ENCODE measurements around the gene SPAG16. TPM values are rescaled to one million over a fixed set of nuclear protein-coding genes. Genes with fewer than 3 reads are reported as not detected.
A peak's percentile ranks its signal among the peaks of the same experiment; 100 is the strongest.

Gene SPAG16
- total and polyA plus RNA-seq, 4 donors = 8.7 to 90.6 (median 21.6) TPM

DNA sequence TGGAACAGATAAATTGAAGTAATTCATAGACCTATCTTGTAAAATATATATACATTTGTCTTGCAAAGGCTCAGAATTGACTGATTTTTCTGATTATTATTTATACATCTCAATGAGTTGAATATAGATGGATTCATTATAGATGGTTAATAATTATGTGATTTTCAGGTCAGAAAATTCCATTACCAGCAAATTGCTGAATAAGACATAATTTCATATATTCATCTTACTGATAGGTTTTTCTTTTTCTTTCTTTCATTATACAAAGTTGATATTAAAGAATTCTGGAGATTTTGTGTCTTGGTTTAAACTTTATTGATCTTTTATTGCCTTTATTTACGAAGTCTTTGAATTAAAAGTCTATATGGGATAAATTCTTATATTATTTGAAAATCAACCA lies 41.6 kb upstream of the SPAG16 start:
- Histone ChIP-seq H3K4me3 (no peak overlapping the region), H3K9me3 (ENCODE audit: control insufficient read depth in 4 of 4, insufficient read depth in 3 of 4, low read length in 3 of 4) (no peaks in the 10 kb centered on the region), H3K9ac (ENCODE audit: insufficient read depth in 1 of 2, low read length in 2 of 2) (no peak overlapping the region), H3K4me1 (ENCODE audit: control insufficient read depth in 5 of 5, insufficient read depth in 5 of 5, low read length in 5 of 5) (no peaks in the 10 kb centered on the region), H3K27ac (ENCODE audit: low read depth in 1 of 2, low read length in 1 of 2) (no peak overlapping the region), H3K36me3 (ENCODE audit: control insufficient read depth in 4 of 4, insufficient read depth in 4 of 4, low read length in 4 of 4) (no peaks in the 10 kb centered on the region), H3K27me3 (ENCODE audit: control insufficient read depth in 3 of 3, insufficient read depth in 3 of 3, low read length in 2 of 3) (no peaks in the 10 kb centered on the region)
- TF ChIP-seq, protein P1, sequence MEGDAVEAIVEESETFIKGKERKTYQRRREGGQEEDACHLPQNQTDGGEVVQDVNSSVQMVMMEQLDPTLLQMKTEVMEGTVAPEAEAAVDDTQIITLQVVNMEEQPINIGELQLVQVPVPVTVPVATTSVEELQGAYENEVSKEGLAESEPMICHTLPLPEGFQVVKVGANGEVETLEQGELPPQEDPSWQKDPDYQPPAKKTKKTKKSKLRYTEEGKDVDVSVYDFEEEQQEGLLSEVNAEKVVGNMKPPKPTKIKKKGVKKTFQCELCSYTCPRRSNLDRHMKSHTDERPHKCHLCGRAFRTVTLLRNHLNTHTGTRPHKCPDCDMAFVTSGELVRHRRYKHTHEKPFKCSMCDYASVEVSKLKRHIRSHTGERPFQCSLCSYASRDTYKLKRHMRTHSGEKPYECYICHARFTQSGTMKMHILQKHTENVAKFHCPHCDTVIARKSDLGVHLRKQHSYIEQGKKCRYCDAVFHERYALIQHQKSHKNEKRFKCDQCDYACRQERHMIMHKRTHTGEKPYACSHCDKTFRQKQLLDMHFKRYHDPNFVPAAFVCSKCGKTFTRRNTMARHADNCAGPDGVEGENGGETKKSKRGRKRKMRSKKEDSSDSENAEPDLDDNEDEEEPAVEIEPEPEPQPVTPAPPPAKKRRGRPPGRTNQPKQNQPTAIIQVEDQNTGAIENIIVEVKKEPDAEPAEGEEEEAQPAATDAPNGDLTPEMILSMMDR (IDR thresholded peaks at IDR 0.05; ENCODE audit: control extremely low read depth, extremely low read depth) = no peak
- 93 to 97% methylated on average over 1 of the region's 1 CpG for WGBS, 2 donors
- ATAC-seq (ENCODE audit: insufficient read depth, low FRiP score) = no peak
- no peak for DNase-seq

DNA sequence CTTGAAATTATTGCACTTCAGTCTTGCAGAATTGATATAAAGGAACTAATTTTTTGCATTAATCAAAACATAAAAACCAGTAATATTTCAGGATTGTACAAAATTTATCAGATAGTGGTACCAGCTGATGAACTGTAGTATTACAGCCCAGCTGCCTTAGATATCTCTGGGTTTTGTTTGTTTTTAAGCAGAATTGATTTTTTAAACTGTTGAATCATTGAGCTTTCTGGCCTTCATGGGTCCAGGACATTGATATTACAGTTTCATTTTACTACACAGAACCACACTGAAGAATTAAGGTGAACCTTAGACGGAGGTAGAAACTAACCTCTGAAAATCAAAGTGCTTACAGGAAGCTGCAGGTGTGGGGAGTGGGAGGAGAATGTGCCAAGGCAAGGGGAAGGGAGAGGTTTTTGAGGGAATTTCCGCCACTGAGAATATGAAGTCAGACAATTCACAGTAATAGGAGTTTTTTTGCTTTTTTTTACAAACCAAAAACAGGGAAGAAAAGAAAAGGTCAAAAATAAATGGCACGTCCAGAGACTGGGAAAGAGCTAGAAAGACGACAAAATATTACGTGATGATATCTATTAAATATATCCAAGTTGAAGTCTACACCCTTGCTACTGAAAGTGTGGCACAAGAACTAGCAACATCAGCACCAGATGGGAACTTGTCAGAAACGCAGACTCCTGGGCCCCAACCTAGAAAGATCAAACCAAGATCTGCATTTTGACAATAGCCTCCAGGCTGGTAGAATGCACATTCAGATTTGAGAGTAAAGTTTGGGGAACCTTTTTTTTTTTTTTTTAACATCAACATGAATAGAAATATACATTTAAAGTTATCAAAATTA lies 40.8 kb upstream of the SPAG16 start:
- no peak for DNase-seq
- ATAC-seq (ENCODE audit: insufficient read depth, low FRiP score) = no peak
- H3K27ac ChIP-seq (ENCODE audit: low read depth in 1 of 2, low read length in 1 of 2) = no peak overlapping the region
- H3K9ac ChIP-seq (ENCODE audit: insufficient read depth in 1 of 2, low read length in 2 of 2) = no peak overlapping the region
- 81 to 86% methylated on average over 6 of the region's 6 CpGs for WGBS, 2 donors
- H3K9me3 ChIP-seq (ENCODE audit: control insufficient read depth in 4 of 4, insufficient read depth in 3 of 4, low read length in 3 of 4) = no peaks in the 10 kb centered on the region
- TF ChIP-seq, protein P1 (IDR thresholded peaks at IDR 0.05; ENCODE audit: control extremely low read depth, extremely low read depth) = no peak
- no peak overlapping the region for H3K4me3 ChIP-seq
- no peaks in the 10 kb centered on the region for H3K27me3 ChIP-seq (ENCODE audit: control insufficient read depth in 3 of 3, insufficient read depth in 3 of 3, low read length in 2 of 3)
- no peaks in the 10 kb centered on the region for H3K36me3 ChIP-seq (ENCODE audit: control insufficient read depth in 4 of 4, insufficient read depth in 4 of 4, low read length in 4 of 4)
- H3K4me1 ChIP-seq (ENCODE audit: control insufficient read depth in 5 of 5, insufficient read depth in 5 of 5, low read length in 5 of 5) = no peaks in the 10 kb centered on the region

DNA sequence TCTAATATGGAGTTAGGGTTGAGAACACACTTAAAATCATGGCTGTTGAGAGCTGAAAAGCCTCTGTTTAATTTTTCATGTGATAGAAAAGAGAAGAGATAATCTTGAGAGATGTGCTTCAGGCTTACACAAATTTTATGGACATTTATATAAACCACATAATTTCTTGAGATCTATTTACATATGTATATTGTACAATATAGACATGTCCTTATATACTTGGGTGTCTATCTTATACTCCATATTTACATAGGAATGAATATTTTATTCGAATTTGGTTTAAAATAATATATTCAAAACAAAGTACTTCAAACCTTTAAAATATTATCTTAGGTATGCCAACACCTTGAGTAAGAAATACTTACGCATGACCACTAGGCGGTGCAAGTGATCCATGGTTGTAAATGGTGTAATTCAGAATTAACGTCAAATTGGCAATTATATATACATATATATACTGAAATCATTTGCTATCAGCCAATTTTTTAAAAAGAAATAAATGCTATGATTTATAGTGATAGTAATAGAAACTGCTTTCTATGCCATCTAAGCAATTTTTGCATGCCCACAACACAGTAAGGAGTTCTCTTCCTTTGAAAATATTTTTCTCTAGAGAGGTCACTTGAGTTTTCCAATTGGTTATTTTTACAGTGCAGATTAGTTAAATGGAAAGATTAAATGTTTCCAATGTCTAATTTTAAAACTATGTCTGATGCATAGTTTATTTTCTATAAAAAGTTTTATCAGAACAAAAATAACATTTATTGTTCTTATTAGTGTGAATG lies 37.6 kb upstream of the SPAG16 start:
- Histone ChIP-seq H3K9me3 (ENCODE audit: control insufficient read depth in 4 of 4, insufficient read depth in 3 of 4, low read length in 3 of 4) (no peaks in the 10 kb centered on the region), H3K27ac (ENCODE audit: low read depth in 1 of 2, low read length in 1 of 2) (no peak overlapping the region), H3K27me3 (ENCODE audit: control insufficient read depth in 3 of 3, insufficient read depth in 3 of 3, low read length in 2 of 3) (no peaks in the 10 kb centered on the region), H3K36me3 (ENCODE audit: control insufficient read depth in 4 of 4, insufficient read depth in 4 of 4, low read length in 4 of 4) (no peaks in the 10 kb centered on the region), H3K4me3 (no peak overlapping the region), H3K9ac (ENCODE audit: insufficient read depth in 1 of 2, low read length in 2 of 2) (no peak overlapping the region), H3K4me1 (ENCODE audit: control insufficient read depth in 5 of 5, insufficient read depth in 5 of 5, low read length in 5 of 5) (no peaks in the 10 kb centered on the region)
- TF ChIP-seq, protein P1 (IDR thresholded peaks at IDR 0.05; ENCODE audit: control extremely low read depth, extremely low read depth) = peak; percentile 67
- WGBS, 2 donors = 1% methylated on average over 4 of the region's 4 CpGs
- ATAC-seq (ENCODE audit: insufficient read depth, low FRiP score) = no peak
- DNase-seq = peak; percentile 23 to 64 (median 46)

Data from lung (tissue), 12 donors.